Lower leg skin (tissue), 4 donors: ENCODE data around the gene UBL4B. TPM values are rescaled to one million over a fixed set of nuclear protein-coding genes. Genes with fewer than 3 reads are reported as not detected.

Experiments used
- DNase-seq, 2 donors: peaks; one replicate each; pipeline ENCODE4 v3.0.0-alpha.2; 2019; ENCODE audit warnings: low spot score in 2 of 2
- H3K4me3 ChIP-seq: fragments of 200-600 bp; sonication (generic); 2 replicates; pipeline ENCODE4 v1.5.1; 2017; ENCODE audit warnings: mild to moderate bottlenecking, low read depth; ENCODE audit not compliant: poor library complexity, severe bottlenecking
- CTCF ChIP-seq, 3 donors: fragments of 450-650 bp; IDR thresholded peaks; one replicate each; pipeline ENCODE4 v1.5.1; 2016; ENCODE audit warnings: antibody characterized with exemption in 3 of 3, mild to moderate bottlenecking in 3 of 3, moderate library complexity in 2 of 3
- POLR2A ChIP-seq, 2 donors: fragments of 450-650 bp; IDR thresholded peaks; one replicate each; pipeline ENCODE4 v1.6.1; 2016 to 2017; ENCODE audit warnings: antibody characterized with exemption in 2 of 2, mild to moderate bottlenecking in 1 of 2, moderate library complexity in 1 of 2
- WGBS, 2 donors: methylation state at CpG; one replicate each; pipeline ENCODE4 v1.1.5; 2018; 5-methylcytosine and 5-hydroxymethylcytosine counted together
- intact Hi-C: fragments of 100-400 bp; cut with DNase I; formaldehyde crosslinking; loops from one replicate; pipeline ENCODE4 v1.15.0; 2023; ENCODE audit warnings: low total_unique reads
- total RNA-seq, 4 donors: library from RNA; depleted of rRNA; stranded (reverse); fragments of >200 nt; gene quantifications; one replicate each; pipeline ENCODE4 v1.1.0, GENCODE V29; 2016

Gene UBL4B
- total RNA-seq, 4 donors from 2014 or later: 3.0 TPM; not detected in 3

- WGBS, 2 donors: 41 to 43% methylated on average over 5 of the region's 5 CpGs
- H3K4me3 ChIP-seq: no peak overlapping the region
- no peak for DNase-seq
- intact Hi-C loops: no loop called here
- TF ChIP-seq CTCF (IDR thresholded peaks at IDR 0.05): no peak
- no peak for TF ChIP-seq POLR2A (IDR thresholded peaks at IDR 0.05)
Measured at GRCh38 chr1:110113551-110113950, 1.3 kb downstream of the UBL4B start.

DNA sequence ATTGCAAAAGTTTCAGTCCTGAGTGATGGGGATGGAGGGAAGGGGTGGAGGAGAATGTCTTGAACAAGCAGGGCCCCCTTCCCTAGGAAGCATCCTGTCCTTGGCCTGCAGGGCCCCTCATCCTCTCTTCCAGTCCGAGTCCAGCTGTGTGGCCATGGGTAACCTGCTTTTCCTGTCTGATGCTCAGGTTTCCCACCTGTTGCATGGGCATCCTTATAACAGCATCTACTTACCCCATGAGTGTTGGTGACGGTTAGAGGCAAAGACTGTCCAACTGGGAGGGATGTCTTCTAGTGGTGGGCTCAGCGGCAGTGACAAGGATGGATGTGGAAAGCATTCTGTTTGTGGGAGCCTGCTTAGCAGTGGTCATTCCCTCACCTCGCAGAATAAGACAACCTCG lies 1.9 kb downstream of the UBL4B start:
- intact Hi-C loops: no loop called here
- TF ChIP-seq POLR2A (IDR thresholded peaks at IDR 0.05) (no peak), CTCF (IDR thresholded peaks at IDR 0.05) (no peak)
- WGBS, 2 donors: 91% methylated on average over 5 of the region's 5 CpGs
- no peak overlapping the region for H3K4me3 ChIP-seq
- DNase-seq: no peak

DNA sequence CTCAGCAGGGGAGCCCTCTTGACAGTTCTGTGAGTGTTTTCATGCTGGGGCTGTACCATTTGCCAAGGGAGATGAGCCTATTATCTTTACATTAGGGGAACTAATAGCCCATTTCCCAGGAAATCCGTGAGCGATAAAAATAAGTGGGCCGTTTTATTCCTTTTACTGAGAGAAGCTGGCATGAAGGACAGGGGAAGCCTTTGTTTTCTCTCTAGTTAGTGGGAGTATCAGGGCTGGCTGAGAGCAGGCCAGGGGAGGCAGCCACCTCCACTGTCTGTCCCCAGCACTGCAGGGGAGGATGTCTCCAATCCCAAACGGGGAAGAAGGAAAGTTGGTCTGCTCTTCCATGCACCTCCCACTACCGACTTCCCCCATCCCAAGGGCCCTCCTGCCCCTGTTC lies 2.5 kb downstream of the UBL4B start:
- H3K4me3 ChIP-seq: no peak overlapping the region
- DNase-seq: no peak
- 56 to 57% methylated on average over 5 of the region's 5 CpGs for WGBS, 2 donors
- TF ChIP-seq POLR2A (IDR thresholded peaks at IDR 0.05) (no peak), CTCF (IDR thresholded peaks at IDR 0.05) (no peak)
- intact Hi-C loops: no loop called here

DNA sequence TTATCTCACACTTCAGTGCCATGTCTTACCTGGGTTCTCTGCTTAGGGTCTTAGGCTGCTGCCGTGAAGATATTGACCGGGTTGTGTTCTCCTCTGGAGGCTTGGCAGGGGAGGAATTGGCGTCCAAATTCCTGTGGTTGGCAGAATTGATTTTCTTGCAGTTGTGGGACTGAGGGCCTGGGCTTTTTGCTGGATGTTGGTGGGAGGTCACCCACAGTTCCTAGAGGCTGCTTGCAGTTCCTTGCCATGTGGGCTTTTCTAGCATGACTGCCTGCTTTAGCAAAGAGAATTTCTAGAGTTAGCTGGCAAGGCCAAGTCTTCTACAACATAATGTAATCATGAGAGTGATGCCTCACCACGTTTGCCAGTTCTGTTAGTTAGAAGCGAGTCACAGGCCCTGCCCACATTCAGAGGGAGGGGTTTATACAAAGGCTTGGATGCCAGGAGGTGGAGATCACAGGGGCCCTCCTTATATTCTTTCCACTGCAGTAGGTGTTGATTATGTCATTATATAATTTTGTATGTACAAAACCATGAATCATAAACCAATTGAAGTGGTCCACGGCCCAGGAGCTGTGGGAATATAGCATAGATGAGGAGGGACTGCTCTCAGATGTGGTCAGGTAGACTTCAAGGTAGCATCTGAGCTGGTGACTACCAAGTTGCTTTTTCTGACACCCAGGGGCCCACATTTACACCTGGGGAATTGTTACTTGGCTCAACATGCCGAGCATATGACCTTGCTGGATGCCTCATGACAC lies 6.6 kb downstream of the UBL4B start:
- H3K4me3 ChIP-seq: no peak overlapping the region
- no peak for DNase-seq
- TF ChIP-seq POLR2A (IDR thresholded peaks at IDR 0.05) (no peak), CTCF (IDR thresholded peaks at IDR 0.05) (no peak)
- 45 to 63% methylated on average over 7 of the region's 7 CpGs for WGBS, 2 donors
- intact Hi-C loops: no loop called here

GRCh38 chr1:110119843-110120242 lies 7.6 kb downstream of the UBL4B start:
- DNase-seq: no peak
- no peak overlapping the region for H3K4me3 ChIP-seq
- 61% methylated on average over 3 of the region's 3 CpGs for WGBS, 2 donors
- intact Hi-C loops: no loop called here
- TF ChIP-seq POLR2A (IDR thresholded peaks at IDR 0.05): no peak
- no peak for TF ChIP-seq CTCF (IDR thresholded peaks at IDR 0.05)
